Measurements from ENCODE around the gene TFAP2E.
"Not testable (repeated sequence)": the region's sequence is repeated elsewhere in the genome, so short reads cannot be mapped to it uniquely, and the experiment has no call there.

TFAP2E gene

GRCh38 chr1:35574655-35575415, 1.7 kb downstream of the TFAP2E start:
- no peak for DNase-seq

GRCh38 chr1:35575416-35575958, 2.4 kb downstream of the TFAP2E start:
- no peak for DNase-seq

GRCh38 chr1:35576061-35576765, 3.1 kb downstream of the TFAP2E start:
- no peak for DNase-seq

GRCh38 chr1:35576766-35577070, 3.6 kb downstream of the TFAP2E start:
- DNase-seq: not testable (repeated sequence)

- DNase-seq: no peak
These were observed 4.2 kb downstream of the TFAP2E start for GRCh38 chr1:35577071-35577998.

- DNase-seq: no peak
These were observed 7.9 kb downstream of the TFAP2E start for GRCh38 chr1:35580949-35581388.

- not testable (repeated sequence) for DNase-seq
These were observed 8.5 kb downstream of the TFAP2E start for GRCh38 chr1:35581621-35582020.

- no peak for DNase-seq
These were observed 12.2 kb downstream of the TFAP2E start for GRCh38 chr1:35585281-35585680.

- DNase-seq: not testable (repeated sequence)
These were observed 12.7 kb downstream of the TFAP2E start for GRCh38 chr1:35585805-35586204.

- no peak for DNase-seq
These were observed 13.7 kb downstream of the TFAP2E start for GRCh38 chr1:35586808-35587207.

GRCh38 chr1:35587736-35588135, 14.6 kb downstream of the TFAP2E start:
- DNase-seq: no peak

GRCh38 chr1:35588197-35588910, 15.2 kb downstream of the TFAP2E start:
- no peak for DNase-seq

- DNase-seq: no peak
These were observed 16.7 kb downstream of the TFAP2E start for GRCh38 chr1:35589516-35590427.

GRCh38 chr1:35590476-35591040, 17.4 kb downstream of the TFAP2E start:
- DNase-seq: no peak

- no peak for DNase-seq
These were observed 18.1 kb downstream of the TFAP2E start for GRCh38 chr1:35591211-35591610.

GRCh38 chr1:35592991-35593769, 20.1 kb downstream of the TFAP2E start:
- DNase-seq: no peak

- no peak for DNase-seq
These were observed 21.1 kb downstream of the TFAP2E start for GRCh38 chr1:35594005-35594760.

GRCh38 chr1:35595684-35596083, 22.6 kb downstream of the TFAP2E start:
- DNase-seq: no peak

GRCh38 chr1:35597870-35598269, 24.8 kb downstream of the TFAP2E start:
- no peak for DNase-seq
